Psoas muscle (tissue), 8 donors: ENCODE data around the gene CACNG7. TPM values are rescaled to one million over a fixed set of nuclear protein-coding genes. Genes with fewer than 3 reads are reported as not detected.

Experiments used
- ATAC-seq, 4 donors: fragments of 200-7000 bp; cut with Tn5 transposase; one replicate each; pipeline ENCODE4 v1.9.1; 2020; ENCODE audit warnings: moderate library complexity in 3 of 4, mild to moderate bottlenecking in 2 of 4
- DNase-seq, 2 donors: peaks; one replicate each; pipeline ENCODE4 v3.0.0-alpha.2; 2020
- H3K27ac ChIP-seq: fragments of 200-600 bp; one replicate; pipeline ENCODE4 v1.8.0; 2022
- H3K27me3 ChIP-seq, 3 donors: fragments of 200-600 bp in 1 of 3; one replicate each; pipeline versions ENCODE4 v1.6.1 to v1.8.0; 2013 to 2022; ENCODE audit warnings: low read length in 2 of 3, mild to moderate bottlenecking in 2 of 3, moderate library complexity in 1 of 3; ENCODE audit not compliant: insufficient read depth in 3 of 3
- H3K36me3 ChIP-seq, 2 donors: fragments of 200-600 bp in 1 of 2; one replicate each; pipeline versions ENCODE4 v1.6.1 to v1.8.0; 2013 to 2022; ENCODE audit warnings: low read depth in 1 of 2, mild to moderate bottlenecking in 1 of 2, moderate library complexity in 1 of 2; ENCODE audit not compliant: insufficient read depth in 1 of 2
- H3K4me1 ChIP-seq: fragments of 200-600 bp; one replicate; pipeline ENCODE4 v1.8.0; 2022
- H3K4me3 ChIP-seq: fragments of 200-600 bp; one replicate; pipeline ENCODE4 v1.8.0; 2022; ENCODE audit warnings: mild to moderate bottlenecking
- H3K9me3 ChIP-seq: fragments of 200-600 bp; one replicate; pipeline ENCODE4 v1.8.0; 2022
- WGBS, 3 donors: extraction: QIAGEN DNeasy Blood & Tissue Kit; methylation state at CpG; one replicate each; pipeline versions ENCODE4 v1.1.6 to v1.1.7; 2013; 5-methylcytosine and 5-hydroxymethylcytosine counted together
- intact Hi-C, 2 donors: fragments of 100-400 bp; cut with DNase I; formaldehyde crosslinking; loops; one replicate each; pipeline versions ENCODE4 v1.11.0 to v1.14.2; 2022
- polyA plus RNA-seq, 3 donors: library from polyadenylated mRNA; stranded (reverse); fragments of 200-250 nt; gene quantifications; one replicate each; pipeline ENCODE4 v1.2.3, GENCODE V29; 2013
- total RNA-seq, 4 donors: library from RNA; stranded (reverse); fragmentation: NEBNext Ultra II Directional in 2 of 4; extraction: Animal tissue kit (Norgen Biotek cat#: 25700) in 2 of 4; gene quantifications; one replicate each; pipeline versions ENCODE4 v1.2.1 to v1.2.4, GENCODE V29; 2021 to 2023
- TF ChIP-seq, protein P1 (sequence below): fragments of 200-600 bp; IDR thresholded peaks from one replicate; pipeline ENCODE4 v1.8.0; 2022; ENCODE audit warnings: antibody characterized with exemption
- donor health status: healthy with polysubstance abuse.
- donor health status: DM: no; HTN: no; CAD: no; lungs with moderate emphysema.
- donor health status: Bipolar disorder and iron deficiency.
- donor health status: healthy.
- donor health status: DM: yes; HTN: yes; CAD: no.
- donor health status: DM: no; HTN: no; CAD: no.
- donor health status: DM: no; HTN: no; CAD: no.
- donor health status: DM: yes; HTN: yes; CAD: no.

The CACNG7 gene
- total and polyA plus RNA-seq, 7 donors = 0.05 TPM; not detected in 6

DNA sequence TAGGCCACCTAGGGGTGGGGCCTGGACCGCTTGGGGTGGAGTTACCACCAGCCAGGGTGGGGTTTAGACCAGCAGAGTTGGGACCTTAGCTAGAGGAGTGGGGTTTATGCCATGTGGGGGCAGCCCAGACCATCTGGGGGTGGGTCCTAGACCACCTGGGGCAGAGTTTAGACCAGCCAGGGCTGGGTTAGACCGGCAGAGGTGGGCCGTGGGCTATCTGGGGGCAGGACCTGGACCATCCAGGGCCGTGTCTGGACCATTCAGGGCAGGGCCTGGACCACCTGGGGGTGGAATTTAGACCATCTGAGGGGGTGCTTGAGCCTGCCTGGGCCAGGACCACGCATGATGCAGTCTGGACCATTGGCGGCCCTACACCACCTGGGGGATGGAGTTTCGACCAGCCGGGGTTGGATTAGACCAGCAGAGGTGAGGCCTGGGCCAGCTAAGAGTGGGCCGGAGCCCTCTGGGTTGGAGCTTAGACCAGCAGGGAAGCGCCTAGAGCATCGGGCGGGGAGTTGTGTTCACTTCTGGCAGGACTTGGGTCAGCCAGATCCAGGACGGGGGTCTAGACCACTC lies 72.4 kb downstream of the CACNG7 start:
- peak overlapping the region; percentile 71 for H3K27ac ChIP-seq
- H3K27me3 ChIP-seq = peaks cover 0 to 14% (median 5%) of the 10 kb centered on the region in 3 donors
- no peak for DNase-seq
- peak overlapping the region; percentile 62 for H3K4me3 ChIP-seq
- intact Hi-C loops = loop anchor here (10.0 kb wide), 2 partner anchors 123 to 483 kb away; partner anchors contain the start of genes LENG9 (in 1 of the 2), NDUFA3 (in 1 of the 2) and OSCAR (in 1 of the 2)
- peaks cover 9% of the 10 kb centered on the region for H3K4me1 ChIP-seq
- 78 to 88% (median 85%) methylated on average over 13 of the region's 13 CpGs for WGBS, 3 donors
- H3K36me3 ChIP-seq = no peaks in the 10 kb centered on the region
- H3K9me3 ChIP-seq = no peaks in the 10 kb centered on the region
- TF ChIP-seq, protein P1, sequence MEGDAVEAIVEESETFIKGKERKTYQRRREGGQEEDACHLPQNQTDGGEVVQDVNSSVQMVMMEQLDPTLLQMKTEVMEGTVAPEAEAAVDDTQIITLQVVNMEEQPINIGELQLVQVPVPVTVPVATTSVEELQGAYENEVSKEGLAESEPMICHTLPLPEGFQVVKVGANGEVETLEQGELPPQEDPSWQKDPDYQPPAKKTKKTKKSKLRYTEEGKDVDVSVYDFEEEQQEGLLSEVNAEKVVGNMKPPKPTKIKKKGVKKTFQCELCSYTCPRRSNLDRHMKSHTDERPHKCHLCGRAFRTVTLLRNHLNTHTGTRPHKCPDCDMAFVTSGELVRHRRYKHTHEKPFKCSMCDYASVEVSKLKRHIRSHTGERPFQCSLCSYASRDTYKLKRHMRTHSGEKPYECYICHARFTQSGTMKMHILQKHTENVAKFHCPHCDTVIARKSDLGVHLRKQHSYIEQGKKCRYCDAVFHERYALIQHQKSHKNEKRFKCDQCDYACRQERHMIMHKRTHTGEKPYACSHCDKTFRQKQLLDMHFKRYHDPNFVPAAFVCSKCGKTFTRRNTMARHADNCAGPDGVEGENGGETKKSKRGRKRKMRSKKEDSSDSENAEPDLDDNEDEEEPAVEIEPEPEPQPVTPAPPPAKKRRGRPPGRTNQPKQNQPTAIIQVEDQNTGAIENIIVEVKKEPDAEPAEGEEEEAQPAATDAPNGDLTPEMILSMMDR = no peak
- no peak for ATAC-seq

DNA sequence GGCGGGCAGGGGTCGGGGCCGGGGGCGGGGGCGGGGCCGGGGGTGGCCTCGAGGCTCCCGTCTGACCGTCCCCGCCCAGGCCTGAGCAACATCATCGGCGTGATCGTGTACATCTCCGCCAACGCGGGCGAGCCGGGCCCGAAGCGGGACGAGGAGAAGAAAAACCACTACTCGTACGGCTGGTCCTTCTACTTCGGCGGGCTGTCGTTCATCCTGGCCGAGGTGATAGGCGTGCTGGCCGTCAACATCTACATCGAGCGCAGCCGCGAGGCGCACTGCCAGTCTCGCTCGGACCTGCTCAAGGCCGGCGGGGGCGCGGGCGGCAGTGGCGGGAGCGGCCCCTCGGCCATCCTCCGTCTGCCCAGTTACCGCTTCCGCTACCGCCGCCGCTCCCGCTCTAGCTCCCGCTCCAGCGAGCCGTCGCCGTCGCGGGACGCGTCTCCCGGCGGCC lies 72.9 kb downstream of the CACNG7 start:
- DNase-seq = no peak
- 6 to 10% (median 8%) methylated on average over 50 to 62 of the region's 62 CpGs for WGBS, 3 donors

DNA sequence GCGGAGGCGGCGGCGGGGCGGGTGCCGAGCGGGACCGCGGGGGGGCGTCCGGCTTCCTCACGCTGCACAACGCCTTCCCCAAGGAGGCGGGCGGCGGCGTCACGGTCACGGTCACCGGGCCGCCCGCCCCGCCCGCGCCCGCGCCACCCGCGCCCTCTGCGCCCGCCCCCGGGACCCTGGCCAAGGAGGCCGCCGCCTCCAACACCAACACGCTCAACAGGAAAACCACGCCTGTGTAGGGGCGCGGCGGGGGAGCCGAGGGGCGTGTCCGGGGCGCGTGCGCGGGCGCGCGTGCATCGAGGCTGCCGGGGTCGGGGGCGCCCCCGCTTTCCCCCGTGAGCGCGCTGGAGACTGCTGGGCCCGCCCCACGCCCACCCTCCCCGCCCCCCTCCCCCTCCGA lies 73.5 kb downstream of the CACNG7 start:
- intact Hi-C loops = loop anchor here (10.0 kb wide), 2 partner anchors 122 to 482 kb away; partner anchors contain the start of genes LENG9 (in 1 of the 2), NDUFA3 (in 1 of the 2) and OSCAR (in 1 of the 2)
- WGBS, 3 donors = 0 to 2% (median 0%) methylated on average over 2 to 59 of the region's 61 CpGs
- DNase-seq = peak; percentile 53 to 85
- TF ChIP-seq, protein P1 = no peak
- H3K4me3 ChIP-seq = peak overlapping the region; percentile 48
- ATAC-seq = peak in 3 of 4 donors; percentile 25 to 47 (median 35)
- peaks cover 8% of the 10 kb centered on the region for H3K4me1 ChIP-seq
- peaks cover 0 to 12% (median 5%) of the 10 kb centered on the region in 3 donors for H3K27me3 ChIP-seq
- no peaks in the 10 kb centered on the region for H3K36me3 ChIP-seq
- no peaks in the 10 kb centered on the region for H3K9me3 ChIP-seq
- no peak overlapping the region for H3K27ac ChIP-seq

More for the DNA sequence above, 72.9 kb downstream of the CACNG7 start:
- Histone ChIP-seq H3K9me3 (no peaks in the 10 kb centered on the region), H3K27ac (peak overlapping the region; percentile 27), H3K36me3 (no peaks in the 10 kb centered on the region), H3K4me3 (peak overlapping the region; percentile 62), H3K27me3 (peaks cover 0 to 13% (median 5%) of the 10 kb centered on the region in 3 donors), H3K4me1 (peaks cover 9% of the 10 kb centered on the region)
- no peak for ATAC-seq
- intact Hi-C loops = loop anchor here (10.0 kb wide), 2 partner anchors 123 to 483 kb away; partner anchors contain the start of genes LENG9 (in 1 of the 2), NDUFA3 (in 1 of the 2) and OSCAR (in 1 of the 2)
- TF ChIP-seq, protein P1 = no peak

GRCh38 chr19:53983457-53984289 lies 74.6 kb downstream of the CACNG7 start:
- ATAC-seq (no peak), DNase-seq (no peak)
- Histone ChIP-seq H3K27ac (no peak overlapping the region), H3K4me3 (no peak overlapping the region), H3K36me3 (no peaks in the 10 kb centered on the region), H3K27me3 (peaks cover 0 to 12% (median 0%) of the 10 kb centered on the region in 3 donors), H3K9me3 (no peaks in the 10 kb centered on the region), H3K4me1 (no peaks in the 10 kb centered on the region)
- intact Hi-C loops = loop anchor here (10.0 kb wide), 2 partner anchors 121 to 481 kb away; partner anchors contain the start of genes LENG9 (in 1 of the 2), NDUFA3 (in 1 of the 2) and OSCAR (in 1 of the 2)
- WGBS, 3 donors = 73 to 78% (median 73%) methylated on average over 24 of the region's 24 CpGs
- TF ChIP-seq, protein P1 = no peak
